ENCODE data around the gene PRPF6.

DNA sequence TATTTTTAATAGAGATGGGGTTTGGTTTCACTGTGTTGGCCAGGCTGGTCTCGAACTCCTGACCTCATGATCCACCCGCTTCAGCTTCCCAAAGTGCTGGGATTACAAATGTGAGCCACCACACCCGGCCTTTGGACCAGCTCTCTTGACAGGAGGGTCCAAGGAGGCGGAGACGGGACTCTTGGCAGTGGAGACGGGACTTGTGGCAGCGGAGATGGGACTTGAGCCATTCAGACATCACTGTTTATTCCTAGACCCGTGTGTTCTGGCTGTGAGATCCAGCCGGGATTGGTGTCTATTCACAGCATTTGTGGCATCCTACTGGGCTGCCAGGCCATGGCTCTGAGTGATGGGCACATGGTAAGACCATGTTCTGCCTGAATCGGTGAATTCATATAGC lies 25.6 kb downstream of the PRPF6 start:
- TF ChIP-seq, protein P1, sequence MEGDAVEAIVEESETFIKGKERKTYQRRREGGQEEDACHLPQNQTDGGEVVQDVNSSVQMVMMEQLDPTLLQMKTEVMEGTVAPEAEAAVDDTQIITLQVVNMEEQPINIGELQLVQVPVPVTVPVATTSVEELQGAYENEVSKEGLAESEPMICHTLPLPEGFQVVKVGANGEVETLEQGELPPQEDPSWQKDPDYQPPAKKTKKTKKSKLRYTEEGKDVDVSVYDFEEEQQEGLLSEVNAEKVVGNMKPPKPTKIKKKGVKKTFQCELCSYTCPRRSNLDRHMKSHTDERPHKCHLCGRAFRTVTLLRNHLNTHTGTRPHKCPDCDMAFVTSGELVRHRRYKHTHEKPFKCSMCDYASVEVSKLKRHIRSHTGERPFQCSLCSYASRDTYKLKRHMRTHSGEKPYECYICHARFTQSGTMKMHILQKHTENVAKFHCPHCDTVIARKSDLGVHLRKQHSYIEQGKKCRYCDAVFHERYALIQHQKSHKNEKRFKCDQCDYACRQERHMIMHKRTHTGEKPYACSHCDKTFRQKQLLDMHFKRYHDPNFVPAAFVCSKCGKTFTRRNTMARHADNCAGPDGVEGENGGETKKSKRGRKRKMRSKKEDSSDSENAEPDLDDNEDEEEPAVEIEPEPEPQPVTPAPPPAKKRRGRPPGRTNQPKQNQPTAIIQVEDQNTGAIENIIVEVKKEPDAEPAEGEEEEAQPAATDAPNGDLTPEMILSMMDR (IDR thresholded peaks at IDR 0.05) = no peak
- TF ChIP-seq POLR2A (IDR thresholded peaks at IDR 0.05) (no peak), EP300 (IDR thresholded peaks at IDR 0.05) (no peak), POLR2AphosphoS5 (IDR thresholded peaks at IDR 0.05) (no peak)

All from suprapubic skin (tissue), 4 donors.